H9 (cell line): ENCODE measurements around the gene C19orf53. TPM values are rescaled to one million over a fixed set of nuclear protein-coding genes. Genes with fewer than 3 reads are reported as not detected.

Experiments used
- DNase-seq: peaks from one replicate; pipeline ENCODE4 v3.0.0-alpha.2; 2017
- H2AFZ ChIP-seq: one replicate; pipeline ENCODE4 v1.6.1; 2013; ENCODE audit warnings: mild to moderate bottlenecking, low read length, control low read depth, moderate library complexity
- H2AK5ac ChIP-seq: 2 replicates; pipeline ENCODE4 v1.6.1; 2013; ENCODE audit warnings: low read length, control low read depth, mixed read lengths; ENCODE audit not compliant: insufficient read length
- H2BK120ac ChIP-seq: one replicate; pipeline ENCODE4 v1.6.1; 2013; ENCODE audit warnings: low read depth, mild to moderate bottlenecking, low read length, control low read depth, inconsistent platforms; ENCODE audit not compliant: poor library complexity, severe bottlenecking
- H2BK12ac ChIP-seq: 2 replicates; pipeline ENCODE4 v1.6.1; 2013; ENCODE audit warnings: low read length, control low read depth, mixed read lengths, low read depth; ENCODE audit not compliant: insufficient read length
- H2BK15ac ChIP-seq: 2 replicates; pipeline ENCODE4 v1.6.1; 2013; ENCODE audit warnings: low read depth, low read length, control low read depth
- H2BK20ac ChIP-seq: one replicate; pipeline ENCODE4 v1.6.1; 2013; ENCODE audit warnings: low read depth, mild to moderate bottlenecking, low read length, control low read depth, inconsistent platforms; ENCODE audit not compliant: poor library complexity, severe bottlenecking
- H2BK5ac ChIP-seq: 2 replicates; pipeline ENCODE4 v1.6.1; 2013; ENCODE audit warnings: low read length, control low read depth, mixed read lengths; ENCODE audit not compliant: insufficient read length
- H3K14ac ChIP-seq: 2 replicates; pipeline ENCODE4 v1.6.1; 2013; ENCODE audit warnings: low read length, control low read depth; ENCODE audit not compliant: insufficient read depth
- H3K18ac ChIP-seq: 2 replicates; pipeline ENCODE4 v1.6.1; 2013; ENCODE audit warnings: low read depth, mild to moderate bottlenecking, mixed read lengths, low read length, control low read depth; ENCODE audit not compliant: insufficient read length
- H3K23ac ChIP-seq: 2 replicates; pipeline ENCODE4 v1.6.1; 2013; ENCODE audit warnings: low read length, control low read depth, mixed read lengths, low read depth; ENCODE audit not compliant: insufficient read length
- H3K23me2 ChIP-seq: 2 replicates; pipeline ENCODE4 v1.6.1; 2013; ENCODE audit warnings: low read depth, mild to moderate bottlenecking, mixed read lengths, low read length, control low read depth; ENCODE audit not compliant: insufficient read length, poor library complexity, severe bottlenecking
- H3K27ac ChIP-seq: 2 replicates; pipeline ENCODE4 v1.5.1; 2013; ENCODE audit warnings: low read length, control low read depth, mixed read lengths, low read depth; ENCODE audit not compliant: insufficient read length
- H3K27me3 ChIP-seq: 2 replicates; pipeline ENCODE4 v1.6.1; 2013; ENCODE audit warnings: low read length, control low read depth, inconsistent platforms; ENCODE audit not compliant: insufficient read depth
- H3K4ac ChIP-seq: 2 replicates; pipeline ENCODE4 v1.6.1; 2013; ENCODE audit warnings: low read depth, mild to moderate bottlenecking, control low read depth, inconsistent platforms, low read length, moderate library complexity
- H3K4me1 ChIP-seq: 2 replicates; pipeline ENCODE4 v1.6.1; 2013; ENCODE audit warnings: low read length, control low read depth, inconsistent platforms; ENCODE audit not compliant: insufficient read depth
- H3K4me2 ChIP-seq: 2 replicates; pipeline ENCODE4 v1.6.1; 2013; ENCODE audit warnings: low read length, control low read depth, mixed read lengths; ENCODE audit not compliant: insufficient read length, insufficient read depth
- H3K56ac ChIP-seq: 2 replicates; pipeline ENCODE4 v1.6.1; 2013; ENCODE audit warnings: low read depth, mild to moderate bottlenecking, mixed read lengths, low read length, control low read depth; ENCODE audit not compliant: insufficient read length
- H3K79me1 ChIP-seq: 2 replicates; pipeline ENCODE4 v1.6.1; 2013; ENCODE audit warnings: low read depth, mild to moderate bottlenecking, moderate library complexity, low read length, control low read depth, inconsistent platforms; ENCODE audit not compliant: insufficient read depth, poor library complexity, severe bottlenecking
- H3K79me2 ChIP-seq: 2 replicates; pipeline ENCODE4 v1.6.1; 2013; ENCODE audit warnings: low read length, control low read depth, inconsistent platforms; ENCODE audit not compliant: insufficient read depth
- H3K9ac ChIP-seq: 2 replicates; pipeline ENCODE4 v1.6.1; 2013; ENCODE audit warnings: low read length, control low read depth, mixed read lengths; ENCODE audit not compliant: insufficient read length; ENCODE audit errors: extremely low read depth
- H3K9me3 ChIP-seq: one replicate; pipeline ENCODE4 v1.6.1; 2013; ENCODE audit warnings: low read depth, low read length, inconsistent platforms; ENCODE audit not compliant: control insufficient read depth
- H3T11ph ChIP-seq: one replicate; pipeline ENCODE4 v1.6.1; 2013; ENCODE audit warnings: mild to moderate bottlenecking, low read length, control low read depth, inconsistent platforms
- H4K20me1 ChIP-seq: one replicate; pipeline ENCODE4 v1.6.1; 2013; ENCODE audit not compliant: control insufficient read depth, insufficient read length, insufficient read depth
- H4K5ac ChIP-seq: 2 replicates; pipeline ENCODE4 v1.6.1; 2013; ENCODE audit warnings: low read depth, mild to moderate bottlenecking, mixed read lengths, low read length, control low read depth; ENCODE audit not compliant: insufficient read length
- H4K8ac ChIP-seq: replicated peaks from 2 replicates; pipeline ENCODE4 v1.6.1; 2013; ENCODE audit warnings: low read length, control low read depth, mixed read lengths, low read depth; ENCODE audit not compliant: insufficient read length
- H4K91ac ChIP-seq: 2 replicates; pipeline ENCODE4 v1.6.1; 2013; ENCODE audit warnings: low read depth, mild to moderate bottlenecking, moderate library complexity, mixed read lengths, low read length, control low read depth; ENCODE audit not compliant: insufficient read length
- H3K27ac Mint-ChIP-seq, 3 experiments: 2 replicates in 2 of 3; 3 replicates in 1 of 3; pipeline ENCODE4 v1.8.0; 2020 to 2021; ENCODE audit warnings: mixed read lengths in 3 of 3, mild to moderate bottlenecking in 1 of 3, moderate library complexity in 1 of 3
- H3K27me3 Mint-ChIP-seq: 2 replicates; pipeline ENCODE4 v1.8.0; 2021; ENCODE audit warnings: low read depth, mild to moderate bottlenecking, moderate library complexity, mixed read lengths
- H3K36me3 Mint-ChIP-seq, 3 experiments: 2 replicates in 2 of 3; 3 replicates in 1 of 3; pipeline ENCODE4 v1.8.0; 2020 to 2021; ENCODE audit warnings: low read depth in 3 of 3, mixed read lengths in 3 of 3; ENCODE audit not compliant: insufficient read depth in 1 of 3
- H3K4me1 Mint-ChIP-seq, 2 experiments: 2 replicates each; pipeline ENCODE4 v1.8.0; 2020; ENCODE audit warnings: mixed read lengths in 2 of 2
- H3K4me3 Mint-ChIP-seq, 2 experiments: 2 replicates in 1 of 2; 3 replicates in 1 of 2; pipeline ENCODE4 v1.8.0; 2020 to 2021; ENCODE audit warnings: mild to moderate bottlenecking in 2 of 2, mixed read lengths in 2 of 2, moderate library complexity in 1 of 2
- H3K9me3 Mint-ChIP-seq, 2 experiments: 2 replicates in 1 of 2; 3 replicates in 1 of 2; pipeline ENCODE4 v1.8.0; 2020; ENCODE audit warnings: mild to moderate bottlenecking in 2 of 2, mixed read lengths in 2 of 2, moderate library complexity in 1 of 2
- WGBS: extraction: QIAGEN DNeasy Blood & Tissue Kit; methylation state at CpG from one replicate; pipeline ENCODE4 v1.1.7; 2013; ENCODE audit warnings: missing lambda C conversion rate, low lambda C conversion rate, mixed read lengths; ENCODE audit not compliant: insufficient read length; ENCODE audit errors: extremely low coverage; 5-methylcytosine and 5-hydroxymethylcytosine counted together
- total RNA-seq: library from RNA; stranded (reverse); gene quantifications from 2 replicates; pipeline ENCODE4 v1.2.1, GENCODE V29; 2021
- TF ChIP-seq, protein P1 (sequence below): fragments of 200-600 bp; sonication (generic); conservative IDR thresholded peaks from 3 replicates; pipeline ENCODE4 v1.8.0; 2021; ENCODE audit warnings: antibody characterized with exemption, mild to moderate bottlenecking

Gene C19orf53
- total RNA-seq, 1 experiment from 2014 or later = 129 TPM

GRCh38 chr19:13812544-13812943 lies 38.3 kb downstream of the C19orf53 start:
- Histone ChIP-seq H2BK120ac (no peak overlapping the region), H3K27ac (no peak overlapping the region)
- no peaks in the 10 kb centered on the region for H3K27me3 Mint-ChIP-seq

More at GRCh38 chr19:13812544-13812943, 38.3 kb downstream of the C19orf53 start:
- Histone ChIP-seq H2BK20ac (no peak overlapping the region), H4K8ac (no peak overlapping the region), H3K14ac (no peak overlapping the region), H3K56ac (no peak overlapping the region), H3K4me2 (no peak overlapping the region), H3K79me2 (no peaks in the 10 kb centered on the region), H3K4me1 (no peaks in the 10 kb centered on the region), H2BK5ac (no peak overlapping the region), H3K23me2 (peaks cover 2% of the 10 kb centered on the region), H3K9ac (no peak overlapping the region), H3T11ph (no peak overlapping the region), H4K20me1 (no peaks in the 10 kb centered on the region), H3K4ac (no peak overlapping the region), H3K18ac (no peak overlapping the region), H3K27me3 (no peaks in the 10 kb centered on the region), H3K23ac (no peak overlapping the region), H2BK12ac (no peak overlapping the region), H3K9me3 (no peaks in the 10 kb centered on the region), H2AK5ac (no peak overlapping the region), H3K79me1 (no peaks in the 10 kb centered on the region), H2BK15ac (no peak overlapping the region), H4K5ac (no peak overlapping the region), H2AFZ (no peak overlapping the region), H4K91ac (no peak overlapping the region)
- no CpG with 5 or more reads among the region's 11 CpGs for WGBS
- H3K36me3 Mint-ChIP-seq = peaks cover 18 to 62% (median 35%) of the 10 kb centered on the region in 3 experiments; a peak in 6 of 7 replicates
- H3K4me3 Mint-ChIP-seq = no peak overlapping the region
- no peak for DNase-seq
- H3K27ac Mint-ChIP-seq = no peak overlapping the region
- H3K4me1 Mint-ChIP-seq = peaks cover 0 to 4% of the 10 kb centered on the region in 2 experiments; a peak in 1 of 4 replicates
- no peaks in the 10 kb centered on the region; a peak in 1 of 5 replicates for H3K9me3 Mint-ChIP-seq
- TF ChIP-seq, protein P1, sequence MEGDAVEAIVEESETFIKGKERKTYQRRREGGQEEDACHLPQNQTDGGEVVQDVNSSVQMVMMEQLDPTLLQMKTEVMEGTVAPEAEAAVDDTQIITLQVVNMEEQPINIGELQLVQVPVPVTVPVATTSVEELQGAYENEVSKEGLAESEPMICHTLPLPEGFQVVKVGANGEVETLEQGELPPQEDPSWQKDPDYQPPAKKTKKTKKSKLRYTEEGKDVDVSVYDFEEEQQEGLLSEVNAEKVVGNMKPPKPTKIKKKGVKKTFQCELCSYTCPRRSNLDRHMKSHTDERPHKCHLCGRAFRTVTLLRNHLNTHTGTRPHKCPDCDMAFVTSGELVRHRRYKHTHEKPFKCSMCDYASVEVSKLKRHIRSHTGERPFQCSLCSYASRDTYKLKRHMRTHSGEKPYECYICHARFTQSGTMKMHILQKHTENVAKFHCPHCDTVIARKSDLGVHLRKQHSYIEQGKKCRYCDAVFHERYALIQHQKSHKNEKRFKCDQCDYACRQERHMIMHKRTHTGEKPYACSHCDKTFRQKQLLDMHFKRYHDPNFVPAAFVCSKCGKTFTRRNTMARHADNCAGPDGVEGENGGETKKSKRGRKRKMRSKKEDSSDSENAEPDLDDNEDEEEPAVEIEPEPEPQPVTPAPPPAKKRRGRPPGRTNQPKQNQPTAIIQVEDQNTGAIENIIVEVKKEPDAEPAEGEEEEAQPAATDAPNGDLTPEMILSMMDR = no peak
